T47D (cell line): ENCODE results near the gene C1orf21.

Experiments
- DNase-seq, 2 experiments: peaks; one replicate each; pipeline versions ENCODE4 v3.0.0 to v3.0.0-alpha.2; 2011 to 2012; ENCODE audit warnings: low read depth in 1 of 2, low spot score in 1 of 2
- JUND ChIP-seq: IDR thresholded peaks from 2 replicates; pipeline ENCODE4 v1.6.1; 2012; ENCODE audit warnings: low read depth
- in situ Hi-C: cut with HindIII; loops from 2 replicates; pipeline ENCODE4 v1.10.0; 2016; ENCODE audit warnings: low sequenced_read_pairs, low pct_unique_long_range_greater_than_20kb

C1orf21 gene

GRCh38 chr1:184640505-184640904 is 253.7 kb downstream of the C1orf21 start:
- TF ChIP-seq JUND = no peak
- in situ Hi-C loops = no loop called here
- DNase-seq = no peak

- TF ChIP-seq JUND = no peak
- in situ Hi-C loops = no loop called here
- no peak for DNase-seq
These were observed 255.1 kb downstream of the C1orf21 start for GRCh38 chr1:184641894-184642293.

- DNase-seq = no peak
- in situ Hi-C loops = no loop called here
- no peak for TF ChIP-seq JUND
These were observed 256.8 kb downstream of the C1orf21 start for GRCh38 chr1:184643661-184644060.

GRCh38 chr1:184644771-184645170 is 257.9 kb downstream of the C1orf21 start:
- in situ Hi-C loops = no loop called here
- DNase-seq = no peak
- TF ChIP-seq JUND = no peak

GRCh38 chr1:184646178-184646701 is 259.4 kb downstream of the C1orf21 start:
- DNase-seq = no peak
- in situ Hi-C loops = no loop called here
- TF ChIP-seq JUND = no peak

GRCh38 chr1:184646824-184647223 is 260.0 kb downstream of the C1orf21 start:
- in situ Hi-C loops = no loop called here
- no peak for DNase-seq
- TF ChIP-seq JUND = no peak

- no peak for DNase-seq
- TF ChIP-seq JUND = no peak
- in situ Hi-C loops = no loop called here
These were observed 260.6 kb downstream of the C1orf21 start for GRCh38 chr1:184647471-184647870.

- DNase-seq = no peak
- no peak for TF ChIP-seq JUND
These were observed 261.5 kb downstream of the C1orf21 start for GRCh38 chr1:184648160-184648855.

GRCh38 chr1:184648856-184649201 is 262.0 kb downstream of the C1orf21 start:
- DNase-seq = no peak
- TF ChIP-seq JUND = no peak
- in situ Hi-C loops = no loop called here

More at GRCh38 chr1:184648160-184648855, 261.5 kb downstream of the C1orf21 start:
- in situ Hi-C loops = no loop called here

GRCh38 chr1:184649451-184649888 is 262.6 kb downstream of the C1orf21 start:
- TF ChIP-seq JUND = no peak
- DNase-seq = no peak
- in situ Hi-C loops = no loop called here

- TF ChIP-seq JUND = no peak
- in situ Hi-C loops = no loop called here
- DNase-seq = peak in 1 of 2 experiments; percentile 83
These were observed 263.5 kb downstream of the C1orf21 start for GRCh38 chr1:184650177-184650866.

GRCh38 chr1:184655185-184655584 is 268.4 kb downstream of the C1orf21 start:
- TF ChIP-seq JUND = no peak
- in situ Hi-C loops = no loop called here
- no peak for DNase-seq

- in situ Hi-C loops = no loop called here
- DNase-seq = no peak
- TF ChIP-seq JUND = no peak
These were observed 269.4 kb downstream of the C1orf21 start for GRCh38 chr1:184656221-184656620.
